ENCODE data around the gene U2AF1.
"Not testable (repeated sequence)": the region's sequence is repeated elsewhere in the genome, so short reads cannot be mapped to it uniquely, and the experiment has no call there.

DNA sequence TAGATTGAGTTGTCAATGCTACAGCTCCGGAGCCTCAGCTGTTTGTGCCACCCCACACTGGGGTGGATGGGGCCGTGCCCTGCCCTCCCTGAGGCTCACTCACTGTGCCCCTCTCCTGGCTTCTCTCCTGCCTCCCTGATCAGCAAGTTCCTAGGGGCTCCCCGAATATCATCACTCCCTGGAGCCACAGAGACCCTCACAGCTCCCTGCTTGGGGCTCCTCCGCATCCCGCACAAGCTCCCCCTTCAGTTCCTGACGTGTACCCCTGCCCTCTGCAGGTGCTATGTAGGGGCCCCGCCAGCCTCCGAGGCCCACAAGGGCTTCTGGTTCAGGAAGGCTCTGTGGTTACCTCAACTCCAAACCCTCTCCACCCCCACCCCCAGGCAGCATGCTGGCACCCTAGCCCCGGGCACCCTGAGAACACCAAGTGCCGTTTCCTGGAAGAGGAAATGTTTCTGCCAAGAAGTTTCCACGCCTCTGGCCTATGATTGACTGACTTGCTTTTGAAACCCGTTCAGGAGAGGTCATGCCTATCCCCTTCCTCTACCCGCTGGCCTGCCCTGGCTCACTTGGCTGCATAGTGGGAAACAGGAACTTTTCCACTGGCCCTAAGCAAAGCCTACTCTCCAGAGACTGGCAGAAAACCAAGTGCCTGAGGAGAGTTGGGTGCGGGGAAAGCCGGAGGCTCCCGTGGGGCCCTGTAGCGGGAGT, 62.0 kb downstream of the U2AF1 start:
- TF ChIP-seq EZH2phosphoT487 (IDR thresholded peaks at IDR 0.05; ENCODE audit: borderline replicate concordance, low read depth, low read length): not testable (repeated sequence)
- TF ChIP-seq, protein P1, sequence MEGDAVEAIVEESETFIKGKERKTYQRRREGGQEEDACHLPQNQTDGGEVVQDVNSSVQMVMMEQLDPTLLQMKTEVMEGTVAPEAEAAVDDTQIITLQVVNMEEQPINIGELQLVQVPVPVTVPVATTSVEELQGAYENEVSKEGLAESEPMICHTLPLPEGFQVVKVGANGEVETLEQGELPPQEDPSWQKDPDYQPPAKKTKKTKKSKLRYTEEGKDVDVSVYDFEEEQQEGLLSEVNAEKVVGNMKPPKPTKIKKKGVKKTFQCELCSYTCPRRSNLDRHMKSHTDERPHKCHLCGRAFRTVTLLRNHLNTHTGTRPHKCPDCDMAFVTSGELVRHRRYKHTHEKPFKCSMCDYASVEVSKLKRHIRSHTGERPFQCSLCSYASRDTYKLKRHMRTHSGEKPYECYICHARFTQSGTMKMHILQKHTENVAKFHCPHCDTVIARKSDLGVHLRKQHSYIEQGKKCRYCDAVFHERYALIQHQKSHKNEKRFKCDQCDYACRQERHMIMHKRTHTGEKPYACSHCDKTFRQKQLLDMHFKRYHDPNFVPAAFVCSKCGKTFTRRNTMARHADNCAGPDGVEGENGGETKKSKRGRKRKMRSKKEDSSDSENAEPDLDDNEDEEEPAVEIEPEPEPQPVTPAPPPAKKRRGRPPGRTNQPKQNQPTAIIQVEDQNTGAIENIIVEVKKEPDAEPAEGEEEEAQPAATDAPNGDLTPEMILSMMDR (conservative IDR thresholded peaks at IDR 0.05; ENCODE audit: low read length): not testable (repeated sequence)
